ENCODE data around the gene STK11. TPM values are rescaled to one million over a fixed set of nuclear protein-coding genes. Genes with fewer than 3 reads are reported as not detected.
A peak's percentile ranks its signal among the peaks of the same experiment; 100 is the strongest.

The STK11 gene
- total RNA-seq, 2 donors from 2014 or later = 71.8 to 91.8 TPM

GRCh38 chr19:1220477-1220930 lies 14.9 kb downstream of the STK11 start:
- intact Hi-C loops (cut with DNase I, micrococcal nuclease) = no loop called here
- ATAC-seq = no peak

GRCh38 chr19:1220976-1221903 lies 15.7 kb downstream of the STK11 start:
- DNase-seq = peak in 1 of 2 donors; percentile 63
- intact Hi-C loops (cut with DNase I, micrococcal nuclease) = no loop called here
- peak; percentile 77 for ATAC-seq

More at GRCh38 chr19:1220477-1220930, 14.9 kb downstream of the STK11 start:
- DNase-seq = no peak

GRCh38 chr19:1221904-1222255 lies 16.3 kb downstream of the STK11 start:
- ATAC-seq (no peak), DNase-seq (no peak)
- intact Hi-C loops (cut with DNase I, micrococcal nuclease) = no loop called here

GRCh38 chr19:1222394-1222793 lies 16.8 kb downstream of the STK11 start:
- ATAC-seq = no peak
- intact Hi-C loops (cut with DNase I, micrococcal nuclease) = no loop called here
- no peak for DNase-seq

GRCh38 chr19:1223018-1223855 lies 17.7 kb downstream of the STK11 start:
- DNase-seq = peak in 1 of 2 donors; percentile 51
- ATAC-seq = no peak

GRCh38 chr19:1224047-1224825 lies 18.7 kb downstream of the STK11 start:
- ATAC-seq (no peak), DNase-seq (no peak)
- intact Hi-C loops (cut with DNase I, micrococcal nuclease) = no loop called here

More at GRCh38 chr19:1223018-1223855, 17.7 kb downstream of the STK11 start:
- intact Hi-C loops (cut with DNase I, micrococcal nuclease) = no loop called here

GRCh38 chr19:1224847-1225246 lies 19.3 kb downstream of the STK11 start:
- intact Hi-C loops (cut with DNase I, micrococcal nuclease) = no loop called here
- ATAC-seq (no peak), DNase-seq (no peak)

GRCh38 chr19:1225440-1226226 lies 20.1 kb downstream of the STK11 start:
- intact Hi-C loops (cut with DNase I, micrococcal nuclease) = no loop called here
- ATAC-seq (no peak), DNase-seq (no peak)

- intact Hi-C loops (cut with DNase I, micrococcal nuclease) = no loop called here
- DNase-seq (no peak), ATAC-seq (no peak)
Measured at GRCh38 chr19:1226227-1226518, 20.6 kb downstream of the STK11 start.

- DNase-seq = no peak
- intact Hi-C loops (cut with DNase I, micrococcal nuclease) = no loop called here
- ATAC-seq = no peak
Measured at GRCh38 chr19:1226522-1227303, 21.1 kb downstream of the STK11 start.

- intact Hi-C loops (cut with DNase I, micrococcal nuclease) = no loop called here
- peak; percentile 58 for ATAC-seq
- DNase-seq = peak in 1 of 2 donors; percentile 62
Measured at GRCh38 chr19:1227304-1228054, 21.9 kb downstream of the STK11 start.

- intact Hi-C loops (cut with DNase I, micrococcal nuclease) = no loop called here
- DNase-seq (no peak), ATAC-seq (no peak)
Measured at GRCh38 chr19:1228161-1228957, 22.8 kb downstream of the STK11 start.

GRCh38 chr19:1229056-1229923 lies 23.7 kb downstream of the STK11 start:
- no peak for ATAC-seq
- intact Hi-C loops (cut with DNase I, micrococcal nuclease) = no loop called here
- no peak for DNase-seq

- DNase-seq (no peak), ATAC-seq (no peak)
- intact Hi-C loops (cut with DNase I, micrococcal nuclease) = no loop called here
Measured at GRCh38 chr19:1229924-1230782, 24.6 kb downstream of the STK11 start.
